GM12878 (cell line): ENCODE measurements around the gene TBC1D24. TPM values are rescaled to one million over a fixed set of nuclear protein-coding genes. Genes with fewer than 3 reads are reported as not detected.

Experiments used
- ATAC-seq: fragments of 200-7000 bp; cut with Tn5 transposase; 3 replicates; pipeline ENCODE4 v1.9.1; 2020; ENCODE audit warnings: mild to moderate bottlenecking, moderate library complexity
- BruUV-seq: library from RNA; stranded (reverse); fragments of 400-500 nt; replicated peaks from 2 replicates; lab custom pipeline; 2021; lab: Mats Ljungman, UMichigan
- CTCF ChIA-PET: fragments of 300-600 bp; sonication (Branson Sonifier 250); formaldehyde crosslinking; extraction: SDS; loops from one replicate; lab custom pipeline; 2021; ENCODE audit warnings: inconsistent platforms; lab: Yijun Ruan, JAX
- POLR2A ChIA-PET: fragments of 350-600 bp; formaldehyde crosslinking; extraction: SDS; loops from one replicate; lab custom pipeline; 2021; ENCODE audit warnings: inconsistent platforms; lab: Charles Lee
- RAD21 ChIA-PET: fragments of 300-600 bp; sonication (Branson Sonifier 250); formaldehyde crosslinking; loops from one replicate; lab custom pipeline; 2023; ENCODE audit warnings: antibody characterized with exemption; ENCODE audit not compliant: unreplicated experiment; lab: Charles Lee
- SMC1A ChIA-PET: fragments of 300-600 bp; sonication (Branson Sonifier 250); formaldehyde crosslinking; loops from one replicate; lab custom pipeline; 2023; ENCODE audit not compliant: unreplicated experiment, uncharacterized antibody; lab: Charles Lee
- DNase-seq: peaks from one replicate; pipeline ENCODE4 v3.0.0-alpha.2; 2011; ENCODE audit warnings: low read depth, low spot score
- FAIRE-seq: peaks from 3 replicates; lab custom pipeline; 2011; peaks lifted over from hg19 to GRCh38; lab: Jason Lieb, UNC
- H2AFZ ChIP-seq: 2 replicates; pipeline ENCODE4 v1.6.0; 2011; ENCODE audit warnings: low read depth, low read length, control low read depth; ENCODE audit not compliant: control insufficient read depth
- H3K27ac ChIP-seq: 2 replicates; pipeline ENCODE4 v1.5.1; 2011; ENCODE audit warnings: control low read depth; ENCODE audit not compliant: control insufficient read depth, insufficient read depth
- H3K27me3 ChIP-seq, 2 experiments: replicated peaks in 1 of 2; 2 replicates each; pipeline versions ENCODE4 v1.6.0 to v1.6.1; 2011; ENCODE audit warnings: low read length in 1 of 2; ENCODE audit not compliant: control insufficient read depth in 2 of 2, insufficient read depth in 2 of 2
- H3K36me3 ChIP-seq, 2 experiments: 2 replicates each; pipeline ENCODE4 v1.5.1; 2011; ENCODE audit warnings: low read length in 1 of 2; ENCODE audit not compliant: control insufficient read depth in 2 of 2, insufficient read depth in 2 of 2
- H3K4me1 ChIP-seq: 2 replicates; pipeline ENCODE4 v1.6.1; 2011; ENCODE audit warnings: mild to moderate bottlenecking, low read length, moderate library complexity, mixed read lengths; ENCODE audit not compliant: control insufficient read depth, insufficient read depth
- H3K4me2 ChIP-seq: 2 replicates; pipeline ENCODE4 v1.6.0; 2011; ENCODE audit warnings: control low read depth; ENCODE audit not compliant: control insufficient read depth, insufficient read depth
- H3K4me3 ChIP-seq: fragments of 200-600 bp; sonication (generic); 2 replicates; pipeline ENCODE4 v1.5.1; 2016
- H3K79me2 ChIP-seq: 2 replicates; pipeline ENCODE4 v1.6.0; 2011; ENCODE audit warnings: low read length; ENCODE audit not compliant: control insufficient read depth, insufficient read depth
- H3K9ac ChIP-seq: 2 replicates; pipeline ENCODE4 v1.8.0; 2011; ENCODE audit warnings: low read length, control low read depth, mixed read lengths; ENCODE audit not compliant: control insufficient read depth, insufficient read depth
- H3K9me3 ChIP-seq: replicated peaks from 3 replicates; pipeline ENCODE4 v1.5.1; 2011; ENCODE audit warnings: mild to moderate bottlenecking, low read length; ENCODE audit not compliant: control insufficient read depth, insufficient read depth
- H4K20me1 ChIP-seq: 2 replicates; pipeline ENCODE4 v1.6.0; 2011; ENCODE audit not compliant: control insufficient read depth, insufficient read depth
- CHD1 ChIP-seq: IDR thresholded peaks from 2 replicates; pipeline ENCODE4 v1.6.1; 2012; ENCODE audit warnings: low read depth, low read length, improper control_type of control experiment
- MYC ChIP-seq: IDR thresholded peaks from 2 replicates; pipeline ENCODE4 v1.6.1; 2011; ENCODE audit warnings: mild to moderate bottlenecking, low read length, moderate library complexity, inconsistent platforms; ENCODE audit not compliant: insufficient read depth, insufficient replicate concordance, insufficient read length, severe bottlenecking
- PAX5 ChIP-seq: IDR thresholded peaks from 2 replicates; pipeline ENCODE4 v1.6.1; 2011; ENCODE audit warnings: low read depth, low read length, borderline replicate concordance
- PAX8 ChIP-seq: fragments of 450-650 bp; IDR thresholded peaks from 2 replicates; pipeline ENCODE4 v1.6.1; 2017; ENCODE audit warnings: mild to moderate bottlenecking, moderate library complexity
- RCOR1 ChIP-seq: conservative IDR thresholded peaks from 2 replicates; pipeline ENCODE4 v1.6.1; 2012; ENCODE audit warnings: low read depth, low read length, improper control_type of control experiment
- SIN3A ChIP-seq: IDR thresholded peaks from 2 replicates; pipeline ENCODE4 v1.6.1; 2012; ENCODE audit warnings: low read depth, low read length, improper control_type of control experiment
- SPI1 ChIP-seq: IDR thresholded peaks from 2 replicates; pipeline ENCODE4 v1.6.1; 2011; ENCODE audit warnings: low read depth, mild to moderate bottlenecking, low read length, moderate library complexity, borderline replicate concordance; ENCODE audit not compliant: insufficient read depth
- TCF12 ChIP-seq: IDR thresholded peaks from 2 replicates; pipeline ENCODE4 v1.6.1; 2011; ENCODE audit warnings: low read depth, mild to moderate bottlenecking, low read length
- ZNF24 ChIP-seq: fragments of 450-650 bp; IDR thresholded peaks from 2 replicates; pipeline ENCODE4 v1.6.1; 2017; ENCODE audit warnings: antibody characterized with exemption, mild to moderate bottlenecking
- ZNF274 ChIP-seq: IDR thresholded peaks from one replicate; pipeline ENCODE4 v1.8.0; 2011; ENCODE audit not compliant: insufficient read length, insufficient read depth
- ZNF622 ChIP-seq: fragments of 450-650 bp; IDR thresholded peaks from 2 replicates; pipeline ENCODE4 v1.6.1; 2017; ENCODE audit warnings: mild to moderate bottlenecking, inconsistent platforms
- WGBS: methylation state at CpG from one replicate; pipeline ENCODE4 v1.1.6; 2016; ENCODE audit warnings: low lambda C conversion rate; ENCODE audit not compliant: insufficient replicate concordance, insufficient coverage; ENCODE audit errors: missing lambda C conversion rate; 5-methylcytosine and 5-hydroxymethylcytosine counted together
- in situ Hi-C: fragments of 300-500 bp; cut with MboI; formaldehyde crosslinking; loops from 9 replicates; pipeline ENCODE4 v1.14.3; 2018; ENCODE audit warnings: mixed read lengths
- intact Hi-C: fragments of 100-400 bp; cut with micrococcal nuclease; formaldehyde crosslinking; loops from one replicate; pipeline ENCODE4 v1.14.2; 2022; ENCODE audit not compliant: unreplicated experiment
- polyA plus RNA-seq, 11 experiments: library from polyadenylated mRNA; depleted of rRNA in 4 of 11; unstranded in 6 of 11; stranded (reverse) in 5 of 11; fragments of >200 nt; fragmentation: Nextera tagmentation in 4 of 11; fragmentation: Illumina TruSeq in 1 of 11; extraction: Ambion mirVana in 4 of 11; extraction: Trizol in 1 of 11; gene quantifications; 1 replicate in 1 of 11; 2 replicates in 10 of 11; pipeline versions ENCODE4 v1.2.1 to v1.2.3, GENCODE V29; 2011 to 2016; ENCODE audit warnings: inconsistent platforms in 2 of 11, missing spikeins in 2 of 11, low read depth in 1 of 11
- total RNA-seq, 4 experiments: library from RNA; depleted of rRNA in 3 of 4; stranded (reverse); fragments of >200 nt in 3 of 4; fragmentation: Illumina TruSeq in 1 of 4; extraction: Trizol in 1 of 4; gene quantifications; 2 replicates each; pipeline versions ENCODE4 v1.2.1 to v1.2.3, GENCODE V29; 2013 to 2021

Gene TBC1D24
- total and polyA plus RNA-seq, 10 of the 15 experiments (the other 5 are each of a cell fraction or from before 2014, with no cell fraction given) = 1.1 to 9.6 (median 4.5) TPM

DNA sequence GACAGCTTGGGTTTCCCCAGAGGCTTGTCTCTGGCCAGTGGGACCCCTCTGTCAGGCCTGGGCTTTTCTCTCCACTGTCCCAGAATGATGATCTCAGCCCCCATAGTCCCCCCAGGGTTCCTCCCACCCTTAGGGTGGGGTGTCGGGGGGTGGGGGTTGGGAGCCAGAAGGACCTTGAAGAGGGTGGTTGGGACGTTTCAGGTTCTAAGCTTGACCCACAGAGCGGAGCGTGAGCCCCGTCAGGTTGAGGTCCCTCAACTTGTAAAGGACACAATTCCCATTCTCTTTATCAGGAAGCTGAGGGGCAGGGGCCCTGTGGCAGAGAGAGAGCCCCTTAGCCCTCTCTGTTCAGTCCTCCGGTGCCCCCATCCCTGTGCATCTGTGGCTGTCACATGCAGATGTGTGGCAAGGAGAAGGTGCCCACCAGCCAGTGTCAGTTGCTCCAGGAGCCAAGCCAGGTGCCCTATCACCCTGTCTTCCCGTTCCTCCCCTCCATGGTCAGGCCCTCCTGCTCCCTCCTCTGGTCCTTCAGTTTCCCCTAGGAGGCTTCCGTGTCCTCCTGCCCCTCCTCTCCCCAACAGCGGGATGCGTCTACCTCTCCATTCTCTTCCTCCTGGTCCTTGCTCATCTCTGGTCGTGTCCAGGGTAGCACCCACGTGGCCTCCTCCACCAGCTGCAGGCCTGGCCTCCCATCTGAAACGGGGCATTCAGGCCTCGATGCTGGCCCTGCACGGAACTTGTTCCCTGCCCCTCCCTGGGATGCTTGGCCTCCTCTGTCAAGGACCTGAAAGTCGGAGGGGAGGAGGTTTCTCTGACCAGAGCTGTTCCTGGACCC lies 5.3 kb upstream of the TBC1D24 start (continued):
- TF ChIP-seq CHD1 (no peak), RCOR1 (no peak), SIN3A (no peak), PAX8 (no peak), MYC (no peak), TCF12 (no peak), ZNF24 (no peak)

DNA sequence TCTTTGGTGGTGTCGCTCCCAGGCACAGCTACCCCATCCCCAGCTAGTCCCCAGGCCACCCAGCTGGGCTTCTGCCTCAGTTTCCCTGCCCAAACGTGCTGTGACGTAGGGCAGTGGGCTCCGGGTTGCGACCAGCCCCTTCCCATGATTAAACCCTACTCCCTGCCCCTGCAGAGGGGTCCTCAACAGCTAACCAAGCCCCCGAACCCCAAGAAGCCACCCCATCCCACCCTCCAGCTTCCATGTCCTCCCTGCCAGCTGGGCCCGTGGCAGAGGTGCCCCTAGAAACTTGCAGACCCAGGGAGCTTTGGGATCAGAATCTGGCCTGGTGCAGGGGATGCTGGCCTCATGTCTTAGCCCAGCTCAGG lies 4.7 kb upstream of the TBC1D24 start:
- in situ Hi-C loops (no loop called here), intact Hi-C loops (no loop called here)
- H3K4me1 ChIP-seq = peaks cover 17% of the 10 kb centered on the region
- 79% methylated on average over 7 of the region's 7 CpGs for WGBS
- H3K79me2 ChIP-seq = no peaks in the 10 kb centered on the region
- peaks cover 0 to 2% of the 10 kb centered on the region in 2 experiments; a peak in 1 of 4 replicates for H3K27me3 ChIP-seq
- ChIA-PET RAD21 (interaction anchor here (1.2 to 3.5 kb wide), 4 partner anchors 10 to 42 kb away, joined by 3 to 17 read pairs (median 6); partner anchors contain the start of gene TEDC2), SMC1A (interaction anchor here (0.8 kb wide), 1 partner anchor 40 kb away, joined by 3 read pairs; no protein-coding TSS in a partner anchor), CTCF (interaction anchor here (1.8 to 2.6 kb wide), 2 partner anchors 16 to 41 kb away, joined by 4 to 20 read pairs; partner anchors contain the start of gene CCNF), POLR2A (interaction anchor here (0.6 to 1.4 kb wide), 3 partner anchors 15 to 41 kb away, joined by 4 to 5 read pairs (median 4); partner anchors contain the start of gene CCNF)
- no peaks in the 10 kb centered on the region for H4K20me1 ChIP-seq
- H2AFZ ChIP-seq = no peak overlapping the region
- BruUV-seq = no TSS peak
- FAIRE-seq = no peak
- no peak overlapping the region for H3K9ac ChIP-seq
- TF ChIP-seq SPI1 (no peak), MYC (no peak), ZNF622 (no peak), ZNF274 (no peak), PAX5 (no peak)
- no peak for ATAC-seq
- H3K27ac ChIP-seq = no peak overlapping the region
- no peak overlapping the region for H3K4me3 ChIP-seq
- no peak for DNase-seq
- no peaks in the 10 kb centered on the region for H3K36me3 ChIP-seq
- no peak overlapping the region for H3K4me2 ChIP-seq
- H3K9me3 ChIP-seq = no peaks in the 10 kb centered on the region
